K562 (cell line): ENCODE measurements around the gene EVI5. TPM values are rescaled to one million over a fixed set of nuclear protein-coding genes. Genes with fewer than 3 reads are reported as not detected.

Experiments
- CREB5 ChIP-seq: fragments of 250-450 bp; sonication (Bioruptor Pico); IDR thresholded peaks from 2 replicates; pipeline ENCODE4 v1.5.0; 2020; ENCODE audit warnings: mild to moderate bottlenecking
- PHF20 ChIP-seq: fragments of 450-650 bp; IDR thresholded peaks from 2 replicates; pipeline ENCODE4 v1.6.1; 2018; ENCODE audit not compliant: partially characterized antibody
- RCOR1 ChIP-seq, 2 experiments: IDR thresholded peaks; 2 replicates each; pipeline ENCODE4 v1.6.1; 2012; ENCODE audit warnings: low read depth in 2 of 2, low read length in 2 of 2, borderline replicate concordance in 1 of 2, improper control_type of control experiment in 1 of 2
- ZNF77 ChIP-seq: fragments of 250-450 bp; sonication (Bioruptor Pico); IDR thresholded peaks from 2 replicates; pipeline ENCODE4 v1.5.0; 2020
- polyA plus RNA-seq, 8 experiments: library from polyadenylated mRNA; depleted of rRNA in 4 of 8; stranded (reverse) in 5 of 8; unstranded in 3 of 8; fragments of >200 nt; fragmentation: Nextera tagmentation in 2 of 8; fragmentation: Illumina TruSeq in 1 of 8; extraction: Ambion mirVana in 2 of 8; extraction: Trizol in 1 of 8; gene quantifications; 2 replicates each; pipeline versions ENCODE4 v1.2.1 to v1.2.3, GENCODE V29; 2011 to 2014; ENCODE audit warnings: inconsistent platforms in 1 of 8, missing spikeins in 1 of 8
- total RNA-seq, 7 experiments: library from RNA; depleted of rRNA in 6 of 7; stranded (reverse); fragments of >200 nt in 6 of 7; fragmentation: Illumina TruSeq in 2 of 7; extraction: Trizol in 2 of 7; gene quantifications; 2 replicates each; pipeline versions ENCODE4 v1.2.1 to v1.2.3, GENCODE V29; 2011 to 2021; ENCODE audit warnings: low replicate concordance in 1 of 7
- TF ChIP-seq, protein P1 (sequence below): sonication (generic); formaldehyde crosslinking; IDR thresholded peaks from 2 replicates; pipeline ENCODE4 v1.8.0; 2023; ENCODE audit warnings: mild to moderate bottlenecking, missing genetic modification reagents

EVI5 gene
- total and polyA plus RNA-seq, 9 of the 15 experiments (the other 6 are each of a cell fraction or from before 2014, with no cell fraction given): 1.7 to 50.1 (median 13.7) TPM

- TF ChIP-seq PHF20 (peak; percentile 6), ZNF77 (CRISPR knock-in tag) (no peak), CREB5 (CRISPR knock-in tag) (0 out of 2 replicates have a peak, but pooled peaks have one; percentile 42), RCOR1 (IDR thresholded peaks at IDR 0.05; ENCODE audit: borderline replicate concordance in 1 of 2, low read depth in 2 of 2, low read length in 2 of 2) (0 out of 4 replicates have a peak, but pooled peaks of 1 of the 2 experiments have one; percentile 23)
- TF ChIP-seq, protein P1, sequence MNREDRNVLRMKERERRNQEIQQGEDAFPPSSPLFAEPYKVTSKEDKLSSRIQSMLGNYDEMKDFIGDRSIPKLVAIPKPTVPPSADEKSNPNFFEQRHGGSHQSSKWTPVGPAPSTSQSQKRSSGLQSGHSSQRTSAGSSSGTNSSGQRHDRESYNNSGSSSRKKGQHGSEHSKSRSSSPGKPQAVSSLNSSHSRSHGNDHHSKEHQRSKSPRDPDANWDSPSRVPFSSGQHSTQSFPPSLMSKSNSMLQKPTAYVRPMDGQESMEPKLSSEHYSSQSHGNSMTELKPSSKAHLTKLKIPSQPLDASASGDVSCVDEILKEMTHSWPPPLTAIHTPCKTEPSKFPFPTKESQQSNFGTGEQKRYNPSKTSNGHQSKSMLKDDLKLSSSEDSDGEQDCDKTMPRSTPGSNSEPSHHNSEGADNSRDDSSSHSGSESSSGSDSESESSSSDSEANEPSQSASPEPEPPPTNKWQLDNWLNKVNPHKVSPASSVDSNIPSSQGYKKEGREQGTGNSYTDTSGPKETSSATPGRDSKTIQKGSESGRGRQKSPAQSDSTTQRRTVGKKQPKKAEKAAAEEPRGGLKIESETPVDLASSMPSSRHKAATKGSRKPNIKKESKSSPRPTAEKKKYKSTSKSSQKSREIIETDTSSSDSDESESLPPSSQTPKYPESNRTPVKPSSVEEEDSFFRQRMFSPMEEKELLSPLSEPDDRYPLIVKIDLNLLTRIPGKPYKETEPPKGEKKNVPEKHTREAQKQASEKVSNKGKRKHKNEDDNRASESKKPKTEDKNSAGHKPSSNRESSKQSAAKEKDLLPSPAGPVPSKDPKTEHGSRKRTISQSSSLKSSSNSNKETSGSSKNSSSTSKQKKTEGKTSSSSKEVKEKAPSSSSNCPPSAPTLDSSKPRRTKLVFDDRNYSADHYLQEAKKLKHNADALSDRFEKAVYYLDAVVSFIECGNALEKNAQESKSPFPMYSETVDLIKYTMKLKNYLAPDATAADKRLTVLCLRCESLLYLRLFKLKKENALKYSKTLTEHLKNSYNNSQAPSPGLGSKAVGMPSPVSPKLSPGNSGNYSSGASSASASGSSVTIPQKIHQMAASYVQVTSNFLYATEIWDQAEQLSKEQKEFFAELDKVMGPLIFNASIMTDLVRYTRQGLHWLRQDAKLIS: no peak
- TF ChIP-seq, all 486 proteins: peak for 7
These were observed 778 bp downstream of the EVI5 start (continued) for GRCh38 chr1:92784021-92784638.
